Liver (tissue), 9 donors: ENCODE results near the gene ITPKC. TPM values are rescaled to one million over a fixed set of nuclear protein-coding genes. Genes with fewer than 3 reads are reported as not detected.

Experiments
- DNase-seq: peaks from one replicate; pipeline ENCODE4 v3.0.0-alpha.2; 2017; ENCODE audit warnings: low spot score
- H3K27ac ChIP-seq, 2 donors: one replicate each; pipeline ENCODE4 v1.7.0; 2013; ENCODE audit warnings: inconsistent platforms in 2 of 2, low read length in 2 of 2, control low read depth in 1 of 2, low read depth in 1 of 2, mild to moderate bottlenecking in 1 of 2
- H3K27me3 ChIP-seq, 4 donors: one replicate each; pipeline versions ENCODE4 v1.6.1 to v1.7.0; 2013; ENCODE audit warnings: low read length in 3 of 4, inconsistent platforms in 1 of 4, mild to moderate bottlenecking in 1 of 4, moderate library complexity in 1 of 4; ENCODE audit not compliant: control insufficient read depth in 4 of 4, insufficient read depth in 4 of 4
- H3K36me3 ChIP-seq, 4 donors: one replicate each; pipeline versions ENCODE4 v1.6.1 to v1.7.0; 2013; ENCODE audit warnings: low read length in 3 of 4, mild to moderate bottlenecking in 3 of 4, low read depth in 1 of 4, moderate library complexity in 1 of 4; ENCODE audit not compliant: control insufficient read depth in 4 of 4, insufficient read depth in 3 of 4
- H3K4me1 ChIP-seq, 4 donors: one replicate each; pipeline versions ENCODE4 v1.6.1 to v1.7.0; 2013; ENCODE audit warnings: low read length in 3 of 4, mild to moderate bottlenecking in 3 of 4, moderate library complexity in 1 of 4; ENCODE audit not compliant: control insufficient read depth in 4 of 4, insufficient read depth in 4 of 4
- H3K4me3 ChIP-seq, 3 donors: one replicate each; pipeline versions ENCODE4 v1.6.1 to v1.7.0; 2013; ENCODE audit warnings: low read length in 3 of 3, control low read depth in 1 of 3, low read depth in 1 of 3, mild to moderate bottlenecking in 1 of 3
- H3K9ac ChIP-seq, 2 donors: one replicate each; pipeline ENCODE4 v1.7.0; 2013; ENCODE audit warnings: low read length in 2 of 2, mild to moderate bottlenecking in 2 of 2, moderate library complexity in 2 of 2, control low read depth in 1 of 2, low read depth in 1 of 2
- H3K9me3 ChIP-seq, 4 donors: one replicate each; pipeline versions ENCODE4 v1.6.1 to v1.7.0; 2013; ENCODE audit warnings: low read length in 3 of 4; ENCODE audit not compliant: control insufficient read depth in 4 of 4
- ATF3 ChIP-seq: IDR thresholded peaks from 2 replicates; pipeline ENCODE4 v1.6.1; 2016; ENCODE audit warnings: antibody characterized with exemption
- CTCF ChIP-seq: fragments of 150-350 bp; IDR thresholded peaks from 2 replicates; pipeline ENCODE4 v1.5.1; 2017; ENCODE audit warnings: improper control_type of control experiment, low read depth, low read length; ENCODE audit not compliant: missing input control
- EGR1 ChIP-seq, 2 donors: IDR thresholded peaks; 2 replicates each; pipeline ENCODE4 v1.6.1; 2016 to 2018; ENCODE audit warnings: antibody characterized with exemption in 2 of 2, low read depth in 2 of 2
- FOXA1 ChIP-seq: IDR thresholded peaks from 2 replicates; pipeline ENCODE4 v1.6.1; 2016; ENCODE audit warnings: antibody characterized with exemption
- FOXA2 ChIP-seq: IDR thresholded peaks from 2 replicates; pipeline ENCODE4 v1.6.1; 2016; ENCODE audit warnings: antibody characterized with exemption
- GABPA ChIP-seq, 2 donors: IDR thresholded peaks in 1 of 2; conservative IDR thresholded peaks in 1 of 2; 2 replicates each; pipeline ENCODE4 v1.6.1; 2016; ENCODE audit warnings: antibody characterized with exemption in 2 of 2, mild to moderate bottlenecking in 1 of 2, moderate library complexity in 1 of 2
- HNF4A ChIP-seq, 2 donors: conservative IDR thresholded peaks; 2 replicates each; pipeline ENCODE4 v1.6.1; 2016; ENCODE audit warnings: antibody characterized with exemption in 2 of 2, mild to moderate bottlenecking in 2 of 2
- HNF4G ChIP-seq: IDR thresholded peaks from 2 replicates; pipeline ENCODE4 v1.6.1; 2016; ENCODE audit warnings: antibody characterized with exemption
- JUND ChIP-seq, 2 donors: IDR thresholded peaks; 2 replicates each; pipeline ENCODE4 v1.6.1; 2016; ENCODE audit warnings: antibody characterized with exemption in 2 of 2
- NR2F2 ChIP-seq: IDR thresholded peaks from 2 replicates; pipeline ENCODE4 v1.6.1; 2016; ENCODE audit warnings: antibody characterized with exemption
- RAD21 ChIP-seq, 2 donors: IDR thresholded peaks; 2 replicates each; pipeline ENCODE4 v1.6.1; 2016; ENCODE audit warnings: antibody characterized with exemption in 2 of 2, mild to moderate bottlenecking in 2 of 2
- RXRA ChIP-seq, 2 donors: IDR thresholded peaks; 2 replicates each; pipeline ENCODE4 v1.6.1; 2017 to 2018; ENCODE audit warnings: antibody characterized with exemption in 2 of 2, mild to moderate bottlenecking in 1 of 2
- SP1 ChIP-seq: IDR thresholded peaks from 2 replicates; pipeline ENCODE4 v1.6.1; 2018; ENCODE audit warnings: antibody characterized with exemption, mild to moderate bottlenecking
- TAF1 ChIP-seq: conservative IDR thresholded peaks from 2 replicates; pipeline ENCODE4 v1.6.1; 2016; ENCODE audit warnings: antibody characterized with exemption, mild to moderate bottlenecking
- YY1 ChIP-seq: IDR thresholded peaks from 2 replicates; pipeline ENCODE4 v1.6.1; 2016; ENCODE audit warnings: antibody characterized with exemption, mild to moderate bottlenecking
- WGBS: extraction: QIAGEN DNeasy Blood & Tissue Kit; methylation state at CpG from one replicate; pipeline ENCODE4 v1.1.7; 2013; 5-methylcytosine and 5-hydroxymethylcytosine counted together
- polyA plus RNA-seq, 2 donors: library from polyadenylated mRNA; stranded (reverse) in 1 of 2; unstranded in 1 of 2; fragments of 200-250 nt in 1 of 2; fragments of >200 nt in 1 of 2; fragmentation: Nextera tagmentation in 1 of 2; extraction: Ambion mirVana in 1 of 2; gene quantifications; one replicate each; pipeline versions ENCODE4 v1.2.1 to v1.2.3, GENCODE V29; 2013 to 2015
- total RNA-seq, 2 donors: library from RNA; depleted of rRNA; stranded (reverse); fragments of >200 nt; gene quantifications; one replicate each; pipeline ENCODE4 v1.2.3, GENCODE V29; 2014
- TF ChIP-seq, protein P1 (sequence below): IDR thresholded peaks from 2 replicates; pipeline ENCODE4 v1.6.1; 2016; ENCODE audit warnings: antibody characterized with exemption
- TF ChIP-seq, protein P2 (sequence below): IDR thresholded peaks from 2 replicates; pipeline ENCODE4 v1.6.1; 2016; ENCODE audit warnings: antibody characterized with exemption, mild to moderate bottlenecking
- donor health status: healthy.
- donor health status: healthy.
- donor health status: healthy.
- donor health status: healthy.
- donor health status: healthy.

Gene ITPKC
- total and polyA plus RNA-seq, 4 donors, result 4.2 to 12.5 (median 7.7) TPM

- H3K4me3 ChIP-seq, result no peak overlapping the region
- no peak overlapping the region for H3K9ac ChIP-seq
- H3K9me3 ChIP-seq, result no peaks in the 10 kb centered on the region
- no peak for DNase-seq
- WGBS, result 92% methylated on average over 6 of the region's 6 CpGs
- peaks cover 0 to 3% (median 1%) of the 10 kb centered on the region in 4 donors for H3K4me1 ChIP-seq
- TF ChIP-seq EGR1 (IDR thresholded peaks at IDR 0.05; ENCODE audit: low read depth in 2 of 2) (no peak), CTCF (no peak), FOXA2 (no peak), HNF4G (no peak), ATF3 (no peak)
- TF ChIP-seq, protein P1, sequence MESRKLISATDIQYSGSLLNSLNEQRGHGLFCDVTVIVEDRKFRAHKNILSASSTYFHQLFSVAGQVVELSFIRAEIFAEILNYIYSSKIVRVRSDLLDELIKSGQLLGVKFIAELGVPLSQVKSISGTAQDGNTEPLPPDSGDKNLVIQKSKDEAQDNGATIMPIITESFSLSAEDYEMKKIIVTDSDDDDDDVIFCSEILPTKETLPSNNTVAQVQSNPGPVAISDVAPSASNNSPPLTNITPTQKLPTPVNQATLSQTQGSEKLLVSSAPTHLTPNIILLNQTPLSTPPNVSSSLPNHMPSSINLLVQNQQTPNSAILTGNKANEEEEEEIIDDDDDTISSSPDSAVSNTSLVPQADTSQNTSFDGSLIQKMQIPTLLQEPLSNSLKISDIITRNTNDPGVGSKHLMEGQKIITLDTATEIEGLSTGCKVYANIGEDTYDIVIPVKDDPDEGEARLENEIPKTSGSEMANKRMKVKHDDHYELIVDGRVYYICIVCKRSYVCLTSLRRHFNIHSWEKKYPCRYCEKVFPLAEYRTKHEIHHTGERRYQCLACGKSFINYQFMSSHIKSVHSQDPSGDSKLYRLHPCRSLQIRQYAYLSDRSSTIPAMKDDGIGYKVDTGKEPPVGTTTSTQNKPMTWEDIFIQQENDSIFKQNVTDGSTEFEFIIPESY, result no peak
- H3K27ac ChIP-seq, result no peak overlapping the region
- peaks cover 7 to 39% (median 12%) of the 10 kb centered on the region in 4 donors for H3K36me3 ChIP-seq
- no peaks in the 10 kb centered on the region for H3K27me3 ChIP-seq
Measured at GRCh38 chr19:40740747-40741146, 23.8 kb downstream of the ITPKC start.

GRCh38 chr19:40741527-40742390 is 24.8 kb downstream of the ITPKC start:
- Histone ChIP-seq H3K27me3 (no peaks in the 10 kb centered on the region), H3K4me1 (peaks cover 0 to 3% (median 1%) of the 10 kb centered on the region in 4 donors), H3K9me3 (no peaks in the 10 kb centered on the region), H3K9ac (no peak overlapping the region), H3K36me3 (peaks cover 5 to 33% (median 12%) of the 10 kb centered on the region in 4 donors), H3K27ac (no peak overlapping the region), H3K4me3 (no peak overlapping the region)
- WGBS, result 93% methylated on average over 10 of the region's 10 CpGs
- no peak for DNase-seq
- TF ChIP-seq ATF3 (no peak), JUND (IDR thresholded peaks at IDR 0.05) (no peak), SP1 (no peak), CTCF (no peak), GABPA (IDR thresholded peaks at IDR 0.05 in 1 of 2, conservative IDR thresholded peaks at IDR 0.05 in 1 of 2) (no peak), HNF4G (no peak), RAD21 (IDR thresholded peaks at IDR 0.05) (no peak), NR2F2 (no peak), HNF4A (conservative IDR thresholded peaks at IDR 0.05) (no peak), TAF1 (no peak), FOXA2 (no peak), FOXA1 (no peak), RXRA (IDR thresholded peaks at IDR 0.05) (no peak), EGR1 (IDR thresholded peaks at IDR 0.05; ENCODE audit: low read depth in 2 of 2) (no peak), YY1 (no peak)
- TF ChIP-seq, protein P1, result no peak
- TF ChIP-seq, protein P2, sequence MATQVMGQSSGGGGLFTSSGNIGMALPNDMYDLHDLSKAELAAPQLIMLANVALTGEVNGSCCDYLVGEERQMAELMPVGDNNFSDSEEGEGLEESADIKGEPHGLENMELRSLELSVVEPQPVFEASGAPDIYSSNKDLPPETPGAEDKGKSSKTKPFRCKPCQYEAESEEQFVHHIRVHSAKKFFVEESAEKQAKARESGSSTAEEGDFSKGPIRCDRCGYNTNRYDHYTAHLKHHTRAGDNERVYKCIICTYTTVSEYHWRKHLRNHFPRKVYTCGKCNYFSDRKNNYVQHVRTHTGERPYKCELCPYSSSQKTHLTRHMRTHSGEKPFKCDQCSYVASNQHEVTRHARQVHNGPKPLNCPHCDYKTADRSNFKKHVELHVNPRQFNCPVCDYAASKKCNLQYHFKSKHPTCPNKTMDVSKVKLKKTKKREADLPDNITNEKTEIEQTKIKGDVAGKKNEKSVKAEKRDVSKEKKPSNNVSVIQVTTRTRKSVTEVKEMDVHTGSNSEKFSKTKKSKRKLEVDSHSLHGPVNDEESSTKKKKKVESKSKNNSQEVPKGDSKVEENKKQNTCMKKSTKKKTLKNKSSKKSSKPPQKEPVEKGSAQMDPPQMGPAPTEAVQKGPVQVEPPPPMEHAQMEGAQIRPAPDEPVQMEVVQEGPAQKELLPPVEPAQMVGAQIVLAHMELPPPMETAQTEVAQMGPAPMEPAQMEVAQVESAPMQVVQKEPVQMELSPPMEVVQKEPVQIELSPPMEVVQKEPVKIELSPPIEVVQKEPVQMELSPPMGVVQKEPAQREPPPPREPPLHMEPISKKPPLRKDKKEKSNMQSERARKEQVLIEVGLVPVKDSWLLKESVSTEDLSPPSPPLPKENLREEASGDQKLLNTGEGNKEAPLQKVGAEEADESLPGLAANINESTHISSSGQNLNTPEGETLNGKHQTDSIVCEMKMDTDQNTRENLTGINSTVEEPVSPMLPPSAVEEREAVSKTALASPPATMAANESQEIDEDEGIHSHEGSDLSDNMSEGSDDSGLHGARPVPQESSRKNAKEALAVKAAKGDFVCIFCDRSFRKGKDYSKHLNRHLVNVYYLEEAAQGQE, result no peak
